Amniotic epithelial cell (primary cell): ENCODE results near the gene SLC4A4.

Experiments used
- DNase-seq: peaks from one replicate; pipeline ENCODE4 v3.0.0-alpha.2; 2010; ENCODE audit warnings: low read depth

Gene SLC4A4

DNA sequence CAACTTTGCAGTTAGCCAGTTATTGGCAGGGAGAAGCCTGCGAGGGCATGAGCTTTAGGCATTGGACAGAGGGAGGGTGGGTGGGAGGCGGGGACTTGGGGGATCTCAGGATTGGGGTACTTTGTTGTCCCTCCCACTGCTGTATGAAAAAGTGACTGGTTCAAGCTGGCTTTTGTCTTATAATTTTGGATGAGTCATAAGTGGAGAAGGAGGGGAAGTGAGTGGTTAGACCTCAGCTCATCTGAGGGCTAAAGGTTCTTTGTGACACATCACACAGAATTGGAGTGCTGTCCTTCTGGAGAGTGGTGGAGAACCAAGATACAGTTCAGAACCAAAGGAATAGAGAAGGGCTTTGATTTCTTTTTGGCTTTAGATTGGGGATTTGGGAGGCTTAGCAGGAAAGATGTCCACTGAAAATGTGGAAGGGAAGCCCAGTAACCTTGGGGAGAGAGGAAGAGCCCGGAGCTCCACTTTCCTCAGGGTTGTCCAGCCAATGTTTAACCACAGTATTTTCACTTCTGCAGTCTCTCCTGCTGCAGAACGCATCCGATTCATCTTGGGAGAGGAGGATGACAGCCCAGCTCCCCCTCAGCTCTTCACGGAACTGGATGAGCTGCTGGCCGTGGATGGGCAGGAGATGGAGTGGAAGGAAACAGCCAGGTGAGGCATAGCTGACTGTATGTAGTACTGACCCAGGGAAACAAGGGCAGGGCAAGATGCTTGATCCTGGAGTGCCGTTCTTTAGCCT lies at the start of gene SLC4A4:
SLC4A4 (plus strand) TSS at position 175 of the 748 bp plus-strand sequence.
- DNase-seq = peak; percentile 49

DNA sequence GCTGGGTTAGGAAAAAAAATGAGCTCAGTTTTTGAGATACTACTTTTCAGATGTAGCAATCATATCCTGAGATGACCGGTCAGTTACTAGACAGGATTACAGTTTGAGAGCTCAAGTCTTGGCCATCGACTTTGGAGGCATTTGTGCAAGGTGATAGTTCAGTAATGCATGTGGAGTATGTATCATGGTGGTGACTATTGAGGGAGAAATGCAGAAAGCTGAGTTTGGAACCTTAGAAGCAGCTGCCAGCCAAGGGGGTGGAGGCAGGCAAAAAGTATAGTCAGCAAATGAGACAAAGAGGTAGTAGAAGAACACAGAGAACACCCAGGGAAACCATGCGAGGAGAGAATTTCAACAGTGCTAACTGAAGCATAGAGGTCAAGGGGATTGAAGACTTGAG lies 48.7 kb upstream of the SLC4A4 start:
- peak; percentile 67 for DNase-seq

DNA sequence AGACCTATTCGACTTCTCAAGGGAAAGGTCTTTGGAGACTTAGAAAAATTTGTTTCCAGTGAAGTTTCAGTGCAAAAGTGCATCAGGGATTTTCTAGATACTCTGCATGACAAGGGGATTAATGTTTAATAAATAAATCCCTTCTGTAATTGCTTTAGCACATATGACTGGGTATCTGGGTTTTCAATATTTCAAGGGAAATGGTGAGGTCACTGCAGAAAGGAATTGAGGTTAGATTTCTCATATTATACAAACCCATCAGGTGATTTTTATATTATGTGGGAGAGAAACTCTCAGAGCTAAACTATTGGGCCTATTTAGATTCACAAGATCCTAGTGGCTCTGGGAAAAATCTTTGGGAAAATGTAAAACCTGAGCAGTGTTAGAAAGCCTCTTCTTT lies 48.3 kb upstream of the SLC4A4 start:
- peak; percentile 17 for DNase-seq

DNA sequence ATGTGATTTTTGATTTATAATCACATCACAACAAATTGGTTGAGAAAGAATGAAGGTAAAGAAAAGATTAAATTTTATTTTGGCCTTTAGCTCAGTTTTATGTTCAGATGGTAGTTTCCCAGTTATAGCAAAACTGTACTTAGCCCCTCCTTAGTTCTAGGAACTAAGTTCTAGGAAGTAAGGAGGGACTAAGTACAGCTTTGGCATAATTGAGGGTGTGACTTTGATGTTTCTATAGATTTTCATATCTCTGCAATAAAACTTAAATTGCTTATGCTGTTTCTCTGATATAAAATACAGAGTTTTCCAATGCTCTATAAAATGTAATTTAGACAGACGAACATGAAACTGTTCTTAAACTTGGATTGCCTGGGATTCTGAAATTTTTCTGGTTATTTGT lies 46.6 kb upstream of the SLC4A4 start:
- no peak for DNase-seq

DNA sequence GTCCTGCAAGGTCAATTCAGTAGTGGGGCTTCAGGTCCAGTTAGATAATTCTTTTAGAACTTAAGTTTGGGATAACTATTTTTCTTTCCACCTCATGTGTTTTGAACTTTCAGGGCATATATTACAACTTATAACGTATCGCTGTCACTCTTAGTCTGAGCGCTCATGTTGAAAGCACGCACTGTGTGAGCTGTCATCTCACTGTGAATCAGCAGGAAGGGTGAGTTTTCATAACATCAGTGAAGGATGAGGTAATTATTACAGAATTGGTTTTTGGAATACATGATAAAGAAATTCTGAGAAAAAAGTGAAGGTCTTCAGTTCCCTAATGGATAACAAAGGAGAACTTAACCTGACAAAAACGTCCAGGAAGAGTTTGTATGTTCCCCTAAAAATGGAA lies 45.1 kb upstream of the SLC4A4 start:
- DNase-seq = peak; percentile 82

DNA sequence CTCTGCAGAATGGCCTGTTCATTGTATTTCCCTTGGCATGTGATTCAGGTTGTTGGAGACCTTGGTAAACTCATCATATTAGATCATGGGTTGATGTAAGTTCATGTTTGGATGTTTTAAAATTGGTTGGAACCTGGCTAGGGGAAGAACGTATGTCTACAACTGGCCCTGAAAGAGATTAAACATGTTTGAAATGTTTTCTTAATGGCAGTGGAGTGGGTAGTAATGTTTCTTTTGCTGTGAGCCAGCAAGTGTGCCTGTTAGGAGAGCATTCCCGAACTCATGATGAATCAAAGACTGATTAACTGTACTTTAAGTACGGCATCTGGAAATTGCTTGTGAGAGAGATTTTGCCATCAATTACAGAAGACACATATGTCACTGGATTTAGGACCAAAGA lies 44.5 kb upstream of the SLC4A4 start:
- peak; percentile 55 for DNase-seq

DNA sequence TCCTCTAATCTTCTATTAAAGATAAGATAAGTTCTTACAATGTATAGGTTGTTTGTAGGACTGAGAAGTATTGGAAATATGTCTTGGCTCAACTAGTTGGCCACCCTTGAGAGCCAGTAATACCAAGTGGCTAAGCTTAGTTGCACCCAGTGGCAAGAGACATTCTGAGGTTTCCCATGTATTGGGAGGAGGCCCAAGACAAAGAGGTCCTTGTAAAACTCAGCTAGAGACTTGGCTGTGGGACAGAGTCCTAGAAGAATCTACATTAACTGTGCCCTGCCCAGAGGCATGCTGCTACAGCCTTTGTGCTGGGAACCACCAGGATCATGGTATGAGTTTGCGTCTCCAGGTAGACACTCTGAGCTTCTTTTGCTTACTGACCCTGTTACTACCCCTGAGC lies 41.9 kb upstream of the SLC4A4 start:
- no peak for DNase-seq

DNA sequence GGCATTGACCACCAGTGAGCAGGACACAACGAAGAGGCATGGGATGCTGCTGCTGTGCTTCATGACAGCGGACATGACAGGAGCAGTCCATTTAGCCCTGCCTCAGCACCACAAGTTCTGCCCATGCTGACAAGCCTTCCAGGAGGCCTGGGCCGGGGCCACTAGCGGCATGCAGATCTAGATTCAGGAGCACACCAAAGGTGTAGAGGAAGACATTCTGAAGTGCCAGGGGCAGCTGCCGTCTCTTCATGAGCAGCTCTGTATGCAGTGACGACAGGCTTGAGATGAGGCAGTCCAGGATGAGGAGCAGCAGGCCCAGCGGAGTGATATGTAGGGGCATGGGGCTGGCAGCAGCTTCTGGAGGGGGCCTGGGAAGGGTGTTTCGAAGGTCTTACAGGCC lies 38.5 kb upstream of the SLC4A4 start:
- no peak for DNase-seq

DNA sequence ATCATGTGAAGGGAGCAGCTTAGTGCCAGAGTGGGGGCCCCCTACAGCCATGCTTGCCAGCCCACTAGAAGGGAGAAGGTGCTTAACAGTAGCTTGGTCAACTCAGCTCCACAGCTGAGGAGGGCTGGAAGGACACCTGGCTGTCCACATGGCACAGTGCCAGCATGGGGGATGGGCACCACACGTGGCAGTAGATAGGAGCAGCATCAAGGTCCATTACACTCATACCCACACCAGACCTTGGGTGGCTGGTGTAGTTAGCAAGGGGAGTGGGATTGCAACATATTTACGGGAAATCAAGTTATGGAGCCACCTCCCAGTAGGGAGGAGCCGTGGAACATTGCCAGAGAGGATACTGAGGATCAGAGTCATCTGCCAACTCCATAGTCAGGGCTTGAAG lies 37.9 kb upstream of the SLC4A4 start:
- DNase-seq = peak; percentile 34

DNA sequence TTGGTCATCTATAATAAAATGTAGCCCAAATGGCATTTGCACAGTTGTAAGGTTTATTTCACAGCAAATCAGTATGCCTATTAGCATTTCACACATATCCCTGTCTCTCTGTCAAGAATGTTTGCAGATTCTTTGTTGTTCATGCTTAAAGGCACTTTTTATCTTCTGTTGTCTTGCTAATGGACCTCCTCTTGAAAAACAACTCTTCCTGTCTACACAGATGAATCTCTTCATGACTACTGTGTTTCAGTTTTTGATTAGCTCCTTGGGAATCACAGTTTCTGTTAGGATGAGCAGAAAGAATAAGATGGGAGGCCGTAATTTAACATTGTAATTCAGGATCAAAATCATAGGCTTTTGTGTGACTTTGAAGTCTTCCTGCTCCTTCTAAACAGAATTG lies 35.5 kb upstream of the SLC4A4 start:
- no peak for DNase-seq

DNA sequence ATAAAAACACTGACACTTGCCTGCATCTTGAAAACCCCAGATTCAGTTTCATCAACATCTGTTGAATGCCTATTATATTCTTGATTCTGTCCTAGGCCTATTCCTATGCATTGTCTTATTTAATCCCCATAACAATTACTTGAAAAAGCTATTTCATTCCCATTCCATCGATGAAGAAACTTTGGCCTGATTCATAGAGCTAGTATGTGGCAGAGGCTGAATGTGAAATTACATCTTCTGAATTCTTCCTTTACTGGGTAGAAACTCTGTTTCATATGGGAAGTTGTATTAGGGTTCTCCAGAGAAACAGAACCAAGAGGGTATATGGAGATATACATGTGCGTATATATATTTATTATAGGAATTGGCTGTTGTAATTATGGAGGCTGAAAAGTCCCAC lies 35.0 kb upstream of the SLC4A4 start:
- peak; percentile 35 for DNase-seq

DNA sequence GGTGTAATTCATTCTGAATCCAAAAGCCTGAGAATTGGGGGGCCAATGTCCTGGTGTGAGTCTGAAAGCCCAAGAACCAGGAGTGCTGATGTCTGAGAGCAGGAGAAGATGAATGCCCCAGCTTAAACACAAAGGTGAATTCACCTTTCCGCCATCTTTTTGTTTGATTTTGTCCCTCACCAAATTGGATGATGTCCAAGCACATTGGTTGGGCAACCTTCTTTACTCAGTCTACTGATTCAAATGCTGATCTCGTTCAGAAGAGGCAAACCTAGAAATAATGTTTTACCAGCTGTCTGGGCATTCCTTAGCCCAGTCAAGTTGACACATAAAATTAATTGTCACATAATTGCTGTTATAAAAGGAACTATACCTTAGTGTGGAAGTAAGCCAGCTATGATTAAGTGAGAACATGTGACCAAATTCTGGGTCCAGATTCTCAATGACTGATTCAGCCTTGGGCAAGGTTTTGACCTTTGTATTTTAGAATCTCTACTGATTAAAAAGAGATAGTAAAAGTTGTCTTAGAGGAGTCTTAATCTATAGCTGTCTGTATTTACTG lies 34.5 kb upstream of the SLC4A4 start:
- no peak for DNase-seq

DNA sequence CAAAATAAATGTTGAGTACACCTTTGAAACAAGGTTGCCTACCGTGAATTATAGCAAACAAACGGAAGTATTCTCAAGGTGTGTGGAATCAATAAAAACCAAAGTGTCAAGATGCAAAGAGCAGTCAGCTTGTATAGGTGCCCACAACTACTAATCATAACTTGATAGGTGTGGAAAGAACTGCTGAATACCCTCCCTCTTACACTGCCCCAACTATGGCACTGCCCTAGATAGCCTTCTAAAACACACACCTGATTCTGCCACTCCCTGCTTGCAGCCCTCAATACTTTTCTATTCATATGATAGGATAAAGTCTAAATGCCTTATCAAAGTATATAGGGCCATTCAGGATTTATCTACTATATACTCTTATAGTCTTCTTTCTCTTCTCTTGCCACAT lies 31.1 kb upstream of the SLC4A4 start:
- no peak for DNase-seq

DNA sequence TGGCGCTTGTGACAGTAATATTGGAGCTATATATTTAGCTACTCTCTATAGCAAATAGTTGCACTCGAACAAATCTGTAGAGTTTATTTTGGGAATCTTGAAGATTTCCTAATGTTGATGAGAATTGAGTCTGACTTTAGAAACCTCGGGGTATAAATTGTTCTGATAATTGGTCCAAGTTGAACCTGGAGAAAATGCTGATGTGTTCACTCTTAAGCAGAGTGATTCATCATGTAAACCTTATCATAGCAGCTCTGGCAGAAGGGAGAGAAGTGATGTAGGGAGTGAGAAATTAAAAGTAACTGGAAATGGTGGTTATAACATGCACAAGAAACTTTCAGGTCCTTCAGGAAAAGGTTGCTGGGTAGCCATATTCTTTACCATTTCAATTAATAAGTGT lies 16.4 kb upstream of the SLC4A4 start:
- peak; percentile 30 for DNase-seq

DNA sequence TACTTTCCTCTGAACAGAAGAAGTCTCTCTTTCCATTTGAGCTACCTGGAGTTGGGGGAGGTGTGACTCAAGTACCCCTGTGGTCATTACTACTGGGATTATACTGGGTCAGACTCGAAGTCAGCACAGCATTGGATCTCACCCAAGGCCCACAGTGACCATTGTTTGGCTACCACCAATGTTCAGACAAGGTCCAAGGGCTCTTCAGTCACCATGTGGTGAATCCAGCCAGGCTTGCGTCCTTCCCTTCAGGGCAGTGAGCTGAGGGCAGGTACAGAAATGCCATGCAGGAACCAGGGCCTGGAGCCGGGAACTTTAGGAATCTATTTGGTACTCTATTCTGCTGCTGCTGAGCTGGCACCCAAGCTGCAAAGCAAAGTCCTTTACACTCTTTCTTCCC lies 5.5 kb upstream of the SLC4A4 start:
- DNase-seq = no peak

DNA sequence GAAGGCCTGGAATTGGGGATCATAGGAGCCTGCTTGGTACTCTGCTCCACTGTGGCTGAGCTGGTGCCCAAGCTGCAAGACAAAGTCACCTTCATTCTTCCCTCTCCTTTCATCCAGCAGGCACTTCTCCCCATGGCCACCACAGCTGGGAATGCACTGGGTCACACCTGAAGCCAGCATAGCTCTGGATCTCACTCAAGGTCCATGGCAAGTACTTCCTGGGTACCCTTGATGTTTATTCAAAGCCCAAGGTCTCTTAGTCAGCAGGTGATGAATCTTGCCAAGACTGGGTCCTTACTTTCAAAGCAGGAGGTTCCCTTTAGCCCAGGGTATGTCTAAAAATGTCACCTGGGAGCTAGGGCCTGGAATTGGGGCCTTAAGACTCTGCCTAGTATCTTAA lies 4.9 kb upstream of the SLC4A4 start:
- DNase-seq = no peak

DNA sequence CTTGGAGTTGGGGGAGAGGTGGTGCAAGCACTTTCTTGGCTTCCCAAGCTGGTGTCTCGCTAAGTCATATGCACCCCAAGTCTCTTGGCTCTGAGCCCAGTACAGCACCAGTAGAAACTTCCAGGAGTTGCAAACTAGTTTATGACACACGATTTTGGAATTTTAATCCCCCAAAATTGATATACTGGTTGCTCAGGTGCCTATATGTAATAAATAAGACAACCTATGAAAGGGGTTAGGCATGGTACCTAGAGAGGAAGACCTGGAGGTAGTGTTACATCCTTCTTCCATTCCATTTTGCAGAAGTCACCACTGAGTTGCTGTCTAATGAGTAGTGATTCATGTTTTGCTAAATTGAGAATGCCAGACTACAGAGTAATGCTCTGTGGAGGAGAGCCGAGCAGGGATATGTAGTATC lies 4.3 kb upstream of the SLC4A4 start:
- peak; percentile 59 for DNase-seq

DNA sequence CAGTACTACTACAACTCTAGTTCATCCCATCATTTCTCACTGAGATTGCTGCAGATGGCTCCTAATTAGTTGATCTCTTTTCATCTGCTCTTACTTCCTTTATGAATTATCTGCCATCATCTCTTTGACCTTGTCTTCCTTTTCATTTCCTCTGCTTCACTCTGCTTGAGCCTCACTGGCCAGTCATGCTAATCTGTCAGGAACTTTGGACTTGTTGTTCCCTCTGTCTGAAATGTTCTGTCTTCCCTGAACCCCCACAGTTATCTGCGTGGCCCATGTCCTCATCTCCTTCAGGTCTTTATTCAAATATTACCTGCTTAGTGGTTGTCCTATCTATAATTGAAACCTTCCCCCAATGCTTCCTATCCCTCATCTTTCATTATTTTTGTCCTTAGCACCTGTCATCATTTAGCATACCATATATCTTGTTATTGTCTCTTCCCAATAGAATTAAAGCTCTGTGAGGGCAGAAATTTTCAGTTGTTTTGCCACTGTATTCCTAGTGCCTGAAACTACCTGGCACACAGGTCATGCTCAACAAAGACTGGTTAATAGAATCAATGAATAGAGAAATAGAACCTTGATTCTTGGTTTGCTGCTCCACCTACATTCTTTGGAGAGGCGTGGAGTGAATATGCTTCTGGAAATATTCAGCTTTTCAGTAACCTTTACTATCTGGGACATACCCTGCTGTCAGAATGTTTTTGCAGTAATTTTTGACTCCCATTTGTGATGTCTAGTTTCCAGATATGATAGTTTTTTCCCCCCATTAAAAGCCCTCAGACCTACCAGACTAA lies 5.0 kb downstream of the SLC4A4 start:
- DNase-seq = no peak

DNA sequence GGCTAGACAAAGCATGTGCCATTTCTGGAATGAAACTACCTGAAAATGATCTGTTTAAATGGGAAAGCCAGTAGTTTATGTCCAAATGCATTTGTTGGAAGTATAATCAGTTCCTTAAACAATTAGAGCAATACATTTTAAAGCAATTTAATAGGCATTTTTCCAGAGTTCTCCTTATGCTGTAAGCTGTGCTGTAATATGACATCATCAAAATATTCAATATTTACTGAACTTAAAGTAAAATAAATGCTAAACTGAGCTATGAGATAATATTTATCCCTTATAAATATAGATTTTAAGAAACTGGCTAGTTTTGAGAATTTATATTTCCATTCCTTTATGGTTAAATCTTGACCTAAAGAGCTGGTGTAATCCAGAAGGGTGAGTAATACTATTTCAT lies 7.9 kb downstream of the SLC4A4 start:
- DNase-seq = no peak

DNA sequence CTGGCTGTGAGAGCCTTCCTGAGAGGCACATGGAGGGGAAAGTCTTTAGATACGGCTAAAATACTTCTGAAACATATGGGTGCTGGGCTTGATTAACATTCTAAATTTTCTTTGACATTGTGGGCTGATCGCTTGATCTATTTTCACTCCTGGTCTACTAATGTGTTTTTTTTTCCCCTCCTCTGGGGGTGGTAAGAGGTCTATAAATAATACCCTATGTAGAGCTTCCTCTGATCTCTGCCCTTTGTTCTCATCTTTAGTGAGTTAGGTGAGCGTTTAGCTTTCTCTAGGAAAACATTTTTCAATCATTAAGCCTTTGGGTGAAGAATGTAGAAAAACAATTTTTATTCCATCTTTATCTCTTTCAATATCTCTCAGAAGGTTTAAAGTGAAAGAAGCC lies 9.8 kb downstream of the SLC4A4 start:
- no peak for DNase-seq

DNA sequence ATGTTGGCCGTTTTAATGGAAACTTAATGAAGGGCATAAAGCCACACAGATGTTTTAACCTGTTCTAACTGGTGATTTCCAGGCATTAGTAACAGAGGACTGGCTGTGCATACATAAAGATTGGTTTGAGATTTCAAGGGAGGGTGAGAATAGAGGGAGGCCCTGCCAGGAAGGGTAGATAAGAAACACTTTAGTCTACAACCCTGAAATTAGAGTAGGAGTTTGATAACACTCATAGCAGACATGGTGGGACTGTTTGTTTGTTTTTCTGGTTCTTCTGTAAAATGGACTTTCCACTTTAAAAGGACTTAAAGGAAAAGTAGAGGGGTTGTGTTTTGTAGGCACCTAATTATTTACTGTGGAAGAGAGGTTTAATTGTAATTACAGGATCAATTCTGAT lies 16.2 kb downstream of the SLC4A4 start:
- no peak for DNase-seq

DNA sequence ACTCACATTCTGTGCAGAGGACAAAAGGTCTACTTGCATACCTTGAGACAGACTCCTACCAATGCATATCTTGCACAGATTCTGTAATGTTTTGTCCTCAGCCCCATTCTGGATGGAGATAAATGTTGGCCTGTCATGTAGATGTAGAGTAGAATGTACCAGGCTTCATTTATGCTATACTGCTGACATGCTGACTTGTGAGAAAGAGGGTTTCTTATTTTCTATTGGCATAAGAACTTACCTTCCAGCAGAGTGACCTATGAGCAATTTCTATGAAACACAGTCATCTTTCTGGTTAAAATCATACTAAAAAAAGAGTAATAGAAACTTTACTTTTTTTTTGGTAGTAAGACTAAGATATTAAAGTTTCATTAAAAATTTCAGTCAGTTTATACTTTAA lies 17.2 kb downstream of the SLC4A4 start:
- DNase-seq = no peak

DNA sequence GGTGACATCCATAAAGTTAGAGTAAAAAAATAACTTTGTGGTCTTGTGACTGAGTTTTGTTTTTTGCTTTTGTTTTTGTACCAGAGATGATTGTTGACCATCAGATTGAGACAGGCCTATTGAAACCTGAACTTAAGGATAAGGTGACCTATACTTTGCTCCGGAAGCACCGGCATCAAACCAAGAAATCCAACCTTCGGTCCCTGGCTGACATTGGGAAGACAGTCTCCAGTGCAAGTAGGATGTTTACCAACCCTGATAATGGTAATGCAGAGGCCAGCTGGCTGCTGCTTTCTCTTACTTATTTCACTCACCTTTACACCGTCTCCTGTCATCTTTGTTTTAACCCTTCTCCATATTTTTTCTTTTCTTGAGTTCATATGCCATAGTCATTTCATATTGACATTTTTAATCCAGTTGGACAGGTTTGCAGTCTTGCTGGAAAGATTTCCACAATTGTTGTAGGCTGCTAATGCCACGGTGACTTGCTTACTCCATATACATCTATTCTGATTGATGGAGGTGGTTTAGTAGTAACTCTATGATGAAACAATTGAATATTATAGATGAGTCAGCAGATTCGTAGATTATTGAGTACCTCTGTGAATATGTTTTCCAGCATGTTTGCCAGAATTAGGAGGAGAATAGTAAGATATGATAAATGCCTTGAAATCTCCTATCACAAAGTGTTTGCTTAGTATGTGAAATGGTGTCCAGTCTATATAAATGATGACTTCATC lies 18.3 kb downstream of the SLC4A4 start:
- no peak for DNase-seq
